Esophagus squamous epithelium (tissue), 5 donors: Measurements from ENCODE around the gene SKI. TPM values are rescaled to one million over a fixed set of nuclear protein-coding genes. Genes with fewer than 3 reads are reported as not detected.

Source experiments
- DNase-seq: peaks from one replicate; lab custom pipeline; 2025; lab: John Stamatoyannopoulos, UW
- H3K27ac ChIP-seq, 4 donors: fragments of 200-600 bp; sonication (generic); one replicate each; pipeline ENCODE4 v1.5.1; 2016 to 2019; ENCODE audit warnings: mild to moderate bottlenecking in 1 of 4
- H3K27me3 ChIP-seq, 4 donors: fragments of 200-600 bp; sonication (generic); 1 replicate in 3 of 4; 2 replicates in 1 of 4; pipeline versions ENCODE4 v1.5.1 to v1.6.0; 2017 to 2021; ENCODE audit warnings: antibody characterized with exemption in 1 of 4
- H3K36me3 ChIP-seq, 3 donors: fragments of 200-600 bp; sonication (generic); one replicate each; pipeline ENCODE4 v1.5.1; 2016 to 2019
- H3K4me1 ChIP-seq, 3 donors: fragments of 200-600 bp; sonication (generic); one replicate each; pipeline ENCODE4 v1.5.1; 2017 to 2019
- H3K4me3 ChIP-seq, 4 donors: fragments of 200-600 bp; sonication (generic); 1 replicate in 3 of 4; 2 replicates in 1 of 4; pipeline ENCODE4 v1.5.1; 2016 to 2019; ENCODE audit warnings: mild to moderate bottlenecking in 2 of 4, moderate library complexity in 1 of 4
- H3K9me3 ChIP-seq, 3 donors: fragments of 200-600 bp; sonication (generic); one replicate each; pipeline ENCODE4 v1.5.1; 2016 to 2019
- POLR2A ChIP-seq, 4 donors: fragments of 450-650 bp; IDR thresholded peaks; one replicate each; pipeline ENCODE4 v1.6.1; 2017; ENCODE audit warnings: antibody characterized with exemption in 4 of 4, mild to moderate bottlenecking in 4 of 4, moderate library complexity in 3 of 4
- WGBS, 2 donors: methylation state at CpG; one replicate each; pipeline ENCODE4 v1.1.5; 2018; 5-methylcytosine and 5-hydroxymethylcytosine counted together
- intact Hi-C: fragments of 100-400 bp; cut with DNase I; formaldehyde crosslinking; loops from one replicate; pipeline ENCODE4 v1.15.0; 2022
- total RNA-seq, 4 donors: library from RNA; depleted of rRNA; stranded (reverse); fragments of >200 nt; gene quantifications; one replicate each; pipeline ENCODE4 v1.1.0, GENCODE V29; 2016
- TF ChIP-seq, protein P1 (sequence below), 6 experiments: fragments of 450-650 bp in 4 of 6; fragments of 200-600 bp in 2 of 6; sonication (generic) in 2 of 6; IDR thresholded peaks; one replicate each; pipeline ENCODE4 v1.5.1; 2016 to 2019; ENCODE audit warnings: antibody characterized with exemption in 6 of 6, mild to moderate bottlenecking in 4 of 6, moderate library complexity in 4 of 6
- donor health status: DM: yes; HTN: yes; CAD: no.

SKI gene
- total RNA-seq, 4 donors from 2014 or later, result 18.2 to 38.8 (median 25.2) TPM

DNA sequence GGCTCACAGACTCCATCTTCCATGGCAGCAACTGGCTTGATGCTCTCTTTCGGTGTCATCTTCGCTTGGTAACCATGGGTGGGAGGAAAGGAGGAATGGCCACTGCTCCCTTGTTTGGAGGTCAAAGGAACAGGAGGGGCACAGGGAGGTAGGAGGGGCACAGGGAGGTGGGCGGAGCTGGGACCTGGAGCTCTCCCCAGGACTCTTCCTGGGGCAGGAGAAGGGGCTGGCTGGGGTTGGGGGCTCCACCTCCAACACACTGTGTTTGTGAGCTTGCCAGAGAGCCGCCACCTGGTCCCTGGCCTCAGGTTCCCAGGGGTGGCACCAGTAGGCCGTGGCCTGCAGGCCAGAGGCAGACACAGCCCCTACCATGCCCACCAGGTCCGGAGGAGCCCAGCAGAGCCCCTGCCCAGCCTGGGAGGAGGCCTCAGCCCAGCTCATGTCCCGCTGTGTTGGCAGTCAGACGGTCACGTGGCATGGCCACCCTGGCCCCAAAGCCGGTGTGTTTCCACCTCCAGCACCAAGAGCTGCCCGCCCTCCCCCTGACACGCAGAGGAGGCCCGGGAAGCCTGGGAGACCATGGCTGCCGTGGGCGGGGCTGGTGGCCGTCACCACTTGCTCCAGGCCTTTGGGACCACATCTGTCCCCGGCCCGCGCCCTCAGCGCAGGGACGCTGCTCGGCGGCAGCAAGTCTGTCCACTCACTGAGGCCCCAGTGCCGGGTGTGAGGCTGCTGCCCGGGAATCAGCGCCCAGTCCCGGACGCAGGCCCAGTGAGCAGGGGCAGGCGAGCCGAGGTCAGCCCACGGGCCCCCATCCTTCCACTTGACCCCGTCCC lies 89.3 kb downstream of the SKI start:
- intact Hi-C loops, result loop anchor here (10.0 kb wide), 1 partner anchor 123 kb away; the partner anchor contains the start of gene FAAP20
- Histone ChIP-seq H3K4me3 (no peak overlapping the region), H3K9me3 (no peaks in the 10 kb centered on the region), H3K27ac (peak overlapping the region; percentile 15 to 92 (median 62)), H3K4me1 (peaks cover 49 to 95% (median 52%) of the 10 kb centered on the region in 3 donors), H3K36me3 (no peaks in the 10 kb centered on the region), H3K27me3 (peaks cover 0 to 35% (median 0%) of the 10 kb centered on the region in 4 donors)
- TF ChIP-seq POLR2A (IDR thresholded peaks at IDR 0.05), result no peak
- TF ChIP-seq, protein P1, sequence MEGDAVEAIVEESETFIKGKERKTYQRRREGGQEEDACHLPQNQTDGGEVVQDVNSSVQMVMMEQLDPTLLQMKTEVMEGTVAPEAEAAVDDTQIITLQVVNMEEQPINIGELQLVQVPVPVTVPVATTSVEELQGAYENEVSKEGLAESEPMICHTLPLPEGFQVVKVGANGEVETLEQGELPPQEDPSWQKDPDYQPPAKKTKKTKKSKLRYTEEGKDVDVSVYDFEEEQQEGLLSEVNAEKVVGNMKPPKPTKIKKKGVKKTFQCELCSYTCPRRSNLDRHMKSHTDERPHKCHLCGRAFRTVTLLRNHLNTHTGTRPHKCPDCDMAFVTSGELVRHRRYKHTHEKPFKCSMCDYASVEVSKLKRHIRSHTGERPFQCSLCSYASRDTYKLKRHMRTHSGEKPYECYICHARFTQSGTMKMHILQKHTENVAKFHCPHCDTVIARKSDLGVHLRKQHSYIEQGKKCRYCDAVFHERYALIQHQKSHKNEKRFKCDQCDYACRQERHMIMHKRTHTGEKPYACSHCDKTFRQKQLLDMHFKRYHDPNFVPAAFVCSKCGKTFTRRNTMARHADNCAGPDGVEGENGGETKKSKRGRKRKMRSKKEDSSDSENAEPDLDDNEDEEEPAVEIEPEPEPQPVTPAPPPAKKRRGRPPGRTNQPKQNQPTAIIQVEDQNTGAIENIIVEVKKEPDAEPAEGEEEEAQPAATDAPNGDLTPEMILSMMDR (IDR thresholded peaks at IDR 0.05), result no peak
- 93% methylated on average over 5 of the region's 32 CpGs; no CpG with 5 or more reads in 1 of the 2 donors for WGBS, 2 donors
- no peak for DNase-seq

- intact Hi-C loops, result loop anchor here (10.0 kb wide), 1 partner anchor 124 kb away; the partner anchor contains the start of gene FAAP20
Measured at GRCh38 chr1:2318314-2319278, 90.5 kb downstream of the SKI start.

GRCh38 chr1:2319291-2319690 lies 91.2 kb downstream of the SKI start:
- Histone ChIP-seq H3K36me3 (no peaks in the 10 kb centered on the region), H3K9me3 (no peaks in the 10 kb centered on the region), H3K27ac (peak overlapping the region; percentile 2 to 62 (median 41)), H3K4me1 (peaks cover 35 to 84% (median 36%) of the 10 kb centered on the region in 3 donors), H3K4me3 (no peak overlapping the region), H3K27me3 (peaks cover 0 to 50% (median 0%) of the 10 kb centered on the region in 4 donors)
- WGBS, 2 donors, result 91% methylated on average over 8 of the region's 21 CpGs; no CpG with 5 or more reads in 1 of the 2 donors
- DNase-seq, result no peak
- TF ChIP-seq, protein P1 (IDR thresholded peaks at IDR 0.05), result no peak
- no peak for TF ChIP-seq POLR2A (IDR thresholded peaks at IDR 0.05)
- intact Hi-C loops, result loop anchor here (10.0 kb wide), 1 partner anchor 124 kb away; the partner anchor contains the start of gene FAAP20

More at GRCh38 chr1:2318314-2319278, 90.5 kb downstream of the SKI start:
- DNase-seq, result no peak
- peaks cover 0 to 46% (median 0%) of the 10 kb centered on the region in 4 donors for H3K27me3 ChIP-seq
- no peak overlapping the region for H3K4me3 ChIP-seq
- TF ChIP-seq, protein P1 (IDR thresholded peaks at IDR 0.05), result no peak
- no peak for TF ChIP-seq POLR2A (IDR thresholded peaks at IDR 0.05)
- no peaks in the 10 kb centered on the region for H3K9me3 ChIP-seq
- H3K36me3 ChIP-seq, result no peaks in the 10 kb centered on the region
- peak overlapping the region; percentile 14 to 92 (median 48) for H3K27ac ChIP-seq
- peaks cover 42 to 91% (median 43%) of the 10 kb centered on the region in 3 donors for H3K4me1 ChIP-seq
- WGBS, 2 donors, result 45 to 73% methylated on average over 13 to 20 of the region's 41 CpGs

GRCh38 chr1:2320006-2320405 lies 91.9 kb downstream of the SKI start:
- peaks cover 0 to 52% (median 0%) of the 10 kb centered on the region in 4 donors for H3K27me3 ChIP-seq
- 75% methylated on average over 2 of the region's 15 CpGs; no CpG with 5 or more reads in 1 of the 2 donors for WGBS, 2 donors
- H3K9me3 ChIP-seq, result no peaks in the 10 kb centered on the region
- H3K27ac ChIP-seq, result peak overlapping the region in 2 of 4 donors; percentile 57 to 62
- intact Hi-C loops, result no loop called here
- no peaks in the 10 kb centered on the region for H3K36me3 ChIP-seq
- DNase-seq, result no peak
- no peak overlapping the region for H3K4me3 ChIP-seq
- TF ChIP-seq, protein P1 (IDR thresholded peaks at IDR 0.05), result no peak
- no peak for TF ChIP-seq POLR2A (IDR thresholded peaks at IDR 0.05)
- peaks cover 29 to 77% (median 35%) of the 10 kb centered on the region in 3 donors for H3K4me1 ChIP-seq
